CD14-positive monocyte (primary cell): ENCODE measurements around the gene PREP. TPM values are rescaled to one million over a fixed set of nuclear protein-coding genes. Genes with fewer than 3 reads are reported as not detected.

Experiments
- DNase-seq, 3 donors: peaks; one replicate each; pipeline ENCODE4 v3.0.0-alpha.2; 2011 to 2022
- H2AFZ ChIP-seq: 2 replicates; pipeline ENCODE4 v1.6.0; 2012; ENCODE audit warnings: mild to moderate bottlenecking, low read depth, low read length, inconsistent platforms; ENCODE audit not compliant: insufficient read depth, poor library complexity, severe bottlenecking
- H3K27ac ChIP-seq, 2 donors: 1 replicate in 1 of 2; 2 replicates in 1 of 2; pipeline ENCODE4 v1.5.1; 2012 to 2013; ENCODE audit warnings: low read length in 2 of 2, control low read depth in 1 of 2, inconsistent platforms in 1 of 2, low read depth in 1 of 2, mild to moderate bottlenecking in 1 of 2
- H3K27me3 ChIP-seq, 2 donors: one replicate each; pipeline versions ENCODE4 v1.6.0 to v1.6.1; 2011 to 2013; ENCODE audit warnings: low read length in 2 of 2; ENCODE audit not compliant: control insufficient read depth in 2 of 2, insufficient read depth in 2 of 2
- H3K36me3 ChIP-seq, 2 donors: replicated peaks in 1 of 2; 1 replicate in 1 of 2; 2 replicates in 1 of 2; pipeline versions ENCODE4 v1.5.1 to v1.6.1; 2012 to 2013; ENCODE audit warnings: low read length in 2 of 2, control low read depth in 1 of 2, inconsistent platforms in 1 of 2, mild to moderate bottlenecking in 1 of 2; ENCODE audit not compliant: insufficient read depth in 2 of 2, control insufficient read depth in 1 of 2
- H3K4me1 ChIP-seq, 2 donors: 1 replicate in 1 of 2; 2 replicates in 1 of 2; pipeline versions ENCODE4 v1.5.1 to v1.6.1; 2012 to 2013; ENCODE audit warnings: low read length in 2 of 2, control low read depth in 1 of 2, inconsistent platforms in 1 of 2, mild to moderate bottlenecking in 1 of 2, moderate library complexity in 1 of 2; ENCODE audit not compliant: insufficient read depth in 2 of 2, control insufficient read depth in 1 of 2
- H3K4me2 ChIP-seq: replicated peaks from 2 replicates; pipeline ENCODE3; 2012; ENCODE audit warnings: low read length, moderate library complexity, mild to moderate bottlenecking; ENCODE audit not compliant: poor library complexity, severe bottlenecking; ENCODE audit errors: extremely low read depth
- H3K4me3 ChIP-seq, 3 experiments: fragments of 200-600 bp in 1 of 3; sonication (generic) in 1 of 3; replicated peaks in 1 of 3; 1 replicate in 2 of 3; 2 replicates in 1 of 3; pipeline ENCODE4 v1.5.1; 2011 to 2013; ENCODE audit warnings: low read length in 3 of 3, mild to moderate bottlenecking in 3 of 3, control low read depth in 2 of 3, low read depth in 2 of 3, inconsistent platforms in 1 of 3, moderate library complexity in 1 of 3
- H3K79me2 ChIP-seq: 2 replicates; pipeline ENCODE4 v1.6.0; 2012; ENCODE audit warnings: mild to moderate bottlenecking, control low read depth, inconsistent platforms, low read length, moderate library complexity; ENCODE audit not compliant: insufficient read depth
- H3K9ac ChIP-seq: 2 replicates; pipeline ENCODE4 v1.6.0; 2017; ENCODE audit warnings: low read length, mild to moderate bottlenecking; ENCODE audit not compliant: insufficient read depth, poor library complexity, severe bottlenecking
- H3K9me3 ChIP-seq, 2 donors: replicated peaks in 1 of 2; 1 replicate in 1 of 2; 2 replicates in 1 of 2; pipeline versions ENCODE4 v1.5.1 to v1.6.1; 2012 to 2013; ENCODE audit warnings: low read length in 2 of 2, control low read depth in 1 of 2; ENCODE audit not compliant: control insufficient read depth in 1 of 2, insufficient read depth in 1 of 2
- H4K20me1 ChIP-seq: 2 replicates; pipeline ENCODE4 v1.6.0; 2012; ENCODE audit warnings: mild to moderate bottlenecking, low read length, control low read depth, moderate library complexity; ENCODE audit not compliant: insufficient read depth
- H3K27ac Mint-ChIP-seq, 7 donors: one replicate each; pipeline ENCODE4 v1.8.0; 2020; ENCODE audit warnings: mild to moderate bottlenecking in 7 of 7, mixed read lengths in 7 of 7, moderate library complexity in 6 of 7, inconsistent platforms in 2 of 7
- H3K27me3 Mint-ChIP-seq, 3 donors: one replicate each; pipeline ENCODE4 v1.8.0; 2021 to 2022; ENCODE audit warnings: low read depth in 3 of 3, mild to moderate bottlenecking in 3 of 3, mixed read lengths in 3 of 3, moderate library complexity in 3 of 3, inconsistent platforms in 1 of 3
- H3K36me3 Mint-ChIP-seq, 2 donors: one replicate each; pipeline ENCODE4 v1.8.0; 2020; ENCODE audit warnings: mixed read lengths in 2 of 2, inconsistent platforms in 1 of 2, mild to moderate bottlenecking in 1 of 2
- H3K4me1 Mint-ChIP-seq: one replicate; pipeline ENCODE4 v1.8.0; 2020; ENCODE audit warnings: mild to moderate bottlenecking, mixed read lengths
- H3K4me3 Mint-ChIP-seq, 2 donors: one replicate each; pipeline ENCODE4 v1.8.0; 2020; ENCODE audit warnings: mild to moderate bottlenecking in 2 of 2, mixed read lengths in 2 of 2, moderate library complexity in 1 of 2
- H3K9me3 Mint-ChIP-seq, 7 donors: one replicate each; pipeline ENCODE4 v1.8.0; 2020 to 2022; ENCODE audit warnings: mixed read lengths in 7 of 7, mild to moderate bottlenecking in 6 of 7, moderate library complexity in 6 of 7, inconsistent platforms in 2 of 7
- CTCF ChIP-seq: fragments of 200-600 bp; IDR thresholded peaks from one replicate; pipeline ENCODE4 v1.8.0; 2022; ENCODE audit warnings: antibody characterized with exemption, mild to moderate bottlenecking
- WGBS: methylation state at CpG from one replicate; pipeline ENCODE4 v1.1.5; 2013; ENCODE audit warnings: missing lambda C conversion rate; ENCODE audit not compliant: insufficient coverage; 5-methylcytosine and 5-hydroxymethylcytosine counted together
- intact Hi-C, 2 donors: fragments of 100-400 bp; cut with micrococcal nuclease; formaldehyde crosslinking; loops; one replicate each; pipeline versions ENCODE4 v1.15.0 to v1.15.1; 2023
- polyA plus RNA-seq, 3 donors: library from polyadenylated mRNA; depleted of rRNA in 1 of 3; unstranded in 2 of 3; stranded (reverse) in 1 of 3; fragments of 300-500 nt in 2 of 3; fragments of >200 nt in 1 of 3; fragmentation: Illumina TruSeq in 2 of 3; gene quantifications; 1 replicate in 2 of 3; 2 replicates in 1 of 3; pipeline ENCODE4 v1.2.3, GENCODE V29; 2012 to 2021

PREP gene
- polyA plus RNA-seq, 3 donors, result 21.4 to 40.8 (median 30.7) TPM

GRCh38 chr6:105382958-105383357 is 19.9 kb downstream of the PREP start:
- peaks cover 64% of the 10 kb centered on the region for H3K79me2 ChIP-seq
- no peak for TF ChIP-seq CTCF
- H3K27me3 ChIP-seq, result no peaks in the 10 kb centered on the region
- no peak overlapping the region for H3K9ac ChIP-seq
- peaks cover 43 to 54% of the 10 kb centered on the region in 2 donors for H3K36me3 Mint-ChIP-seq
- H3K36me3 ChIP-seq, result peaks cover 9 to 50% of the 10 kb centered on the region in 2 donors
- no peak overlapping the region for H3K27ac ChIP-seq
- H3K4me3 ChIP-seq, result no peak overlapping the region
- H3K27ac Mint-ChIP-seq, result no peak overlapping the region
- intact Hi-C loops, result no loop called here
- H3K9me3 ChIP-seq, result no peaks in the 10 kb centered on the region
- H3K4me3 Mint-ChIP-seq, result no peak overlapping the region
- peaks cover 0 to 2% (median 0%) of the 10 kb centered on the region in 7 donors for H3K9me3 Mint-ChIP-seq
- peaks cover 0 to 5% of the 10 kb centered on the region in 2 donors for H3K4me1 ChIP-seq
- 100% methylated on average over 1 of the region's 4 CpGs for WGBS
- no peak overlapping the region for H3K4me2 ChIP-seq
- H3K27me3 Mint-ChIP-seq, result no peaks in the 10 kb centered on the region
- H3K4me1 Mint-ChIP-seq, result peaks cover 15% of the 10 kb centered on the region
- H4K20me1 ChIP-seq, result peaks cover 70% of the 10 kb centered on the region
- no peak for DNase-seq
- H2AFZ ChIP-seq, result no peak overlapping the region

DNA sequence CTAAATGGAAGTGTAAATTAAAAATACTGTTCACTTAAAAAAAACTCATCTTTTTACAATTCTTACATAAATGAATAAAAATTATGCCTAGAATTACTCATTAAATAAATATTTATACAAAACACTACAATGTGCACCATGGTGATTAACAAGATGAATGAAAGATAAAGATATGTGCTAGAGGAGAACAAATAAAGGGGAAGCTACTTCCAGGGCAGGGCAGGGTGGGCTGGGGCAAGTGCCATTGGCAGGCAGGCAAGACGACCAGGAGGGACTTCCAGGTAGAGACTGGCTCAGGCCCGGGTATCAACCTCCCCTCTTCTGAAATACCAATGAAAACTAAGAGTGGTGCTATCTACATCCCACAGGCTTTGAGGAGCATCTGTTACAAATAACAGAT is 20.4 kb downstream of the PREP start:
- H3K27ac ChIP-seq, result no peak overlapping the region
- H3K4me1 ChIP-seq, result peaks cover 0 to 5% of the 10 kb centered on the region in 2 donors
- Mint-ChIP-seq H3K9me3 (peaks cover 0 to 2% (median 0%) of the 10 kb centered on the region in 7 donors), H3K27me3 (no peaks in the 10 kb centered on the region), H3K36me3 (peaks cover 43 to 54% of the 10 kb centered on the region in 2 donors), H3K4me3 (no peak overlapping the region), H3K27ac (no peak overlapping the region), H3K4me1 (peaks cover 15% of the 10 kb centered on the region)
- no peak overlapping the region for H3K4me3 ChIP-seq
- H3K36me3 ChIP-seq, result peaks cover 9 to 52% of the 10 kb centered on the region in 2 donors
- H3K4me2 ChIP-seq, result no peak overlapping the region
- H3K27me3 ChIP-seq, result no peaks in the 10 kb centered on the region
- intact Hi-C loops, result no loop called here
- no peak overlapping the region for H3K9ac ChIP-seq
- no peak for DNase-seq
- peaks cover 64% of the 10 kb centered on the region for H3K79me2 ChIP-seq
- H3K9me3 ChIP-seq, result no peaks in the 10 kb centered on the region
- no CpG with 5 or more reads among the region's 2 CpGs for whole genome bisulfite sequencing
- peaks cover 70% of the 10 kb centered on the region for H4K20me1 ChIP-seq
- H2AFZ ChIP-seq, result no peak overlapping the region
- no peak for TF ChIP-seq CTCF
